22Rv1 (cell line): ENCODE results near the gene EFEMP1.

Experiments
- ZFX ChIP-seq: fragments of 450-650 bp; IDR thresholded peaks from 2 replicates; pipeline ENCODE4 v1.6.1; 2017; ENCODE audit warnings: antibody characterized with exemption, borderline replicate concordance
- TF ChIP-seq, protein P1 (sequence below): fragments of 450-650 bp; IDR thresholded peaks from 2 replicates; pipeline ENCODE4 v1.5.1; 2017; ENCODE audit warnings: mild to moderate bottlenecking

DNA sequence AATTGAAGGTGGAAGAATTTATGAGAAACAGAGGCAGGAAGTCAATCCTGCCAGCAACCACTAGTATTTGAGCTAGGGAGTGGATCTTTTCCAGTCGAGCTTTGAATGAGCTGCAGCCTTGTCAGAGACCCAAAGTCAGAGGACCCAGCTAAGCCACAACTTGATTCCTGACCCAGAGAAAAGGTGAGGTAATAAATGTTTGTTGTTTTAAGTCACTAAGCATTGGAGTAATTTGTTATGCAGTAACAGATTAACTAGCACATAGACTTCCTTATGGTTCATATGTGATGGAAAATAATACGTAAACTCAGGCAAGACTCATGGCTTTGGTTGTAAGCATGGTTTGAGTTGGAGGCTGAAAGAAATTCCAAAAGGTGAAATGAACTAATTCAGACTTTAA, 21.6 kb downstream of the EFEMP1 start:
- TF ChIP-seq, protein P1, sequence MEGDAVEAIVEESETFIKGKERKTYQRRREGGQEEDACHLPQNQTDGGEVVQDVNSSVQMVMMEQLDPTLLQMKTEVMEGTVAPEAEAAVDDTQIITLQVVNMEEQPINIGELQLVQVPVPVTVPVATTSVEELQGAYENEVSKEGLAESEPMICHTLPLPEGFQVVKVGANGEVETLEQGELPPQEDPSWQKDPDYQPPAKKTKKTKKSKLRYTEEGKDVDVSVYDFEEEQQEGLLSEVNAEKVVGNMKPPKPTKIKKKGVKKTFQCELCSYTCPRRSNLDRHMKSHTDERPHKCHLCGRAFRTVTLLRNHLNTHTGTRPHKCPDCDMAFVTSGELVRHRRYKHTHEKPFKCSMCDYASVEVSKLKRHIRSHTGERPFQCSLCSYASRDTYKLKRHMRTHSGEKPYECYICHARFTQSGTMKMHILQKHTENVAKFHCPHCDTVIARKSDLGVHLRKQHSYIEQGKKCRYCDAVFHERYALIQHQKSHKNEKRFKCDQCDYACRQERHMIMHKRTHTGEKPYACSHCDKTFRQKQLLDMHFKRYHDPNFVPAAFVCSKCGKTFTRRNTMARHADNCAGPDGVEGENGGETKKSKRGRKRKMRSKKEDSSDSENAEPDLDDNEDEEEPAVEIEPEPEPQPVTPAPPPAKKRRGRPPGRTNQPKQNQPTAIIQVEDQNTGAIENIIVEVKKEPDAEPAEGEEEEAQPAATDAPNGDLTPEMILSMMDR, result no peak
- no peak for TF ChIP-seq ZFX
